HG03103 (cell line): ENCODE results near the gene PHOX2A.

ENCODE experiments used
- ATAC-seq: cut with Tn5 transposase; IDR thresholded peaks from one replicate; pipeline ENCODE4 v1.9.1; 2021; ENCODE audit warnings: low read depth; ENCODE audit not compliant: unreplicated experiment

PHOX2A gene

GRCh38 chr11:72235351-72236057 is 8.5 kb downstream of the PHOX2A start:
- ATAC-seq: no peak

GRCh38 chr11:72234920-72235319 is 9.1 kb downstream of the PHOX2A start:
- ATAC-seq: no peak

GRCh38 chr11:72234514-72234830 is 9.5 kb downstream of the PHOX2A start:
- ATAC-seq: no peak

GRCh38 chr11:72233773-72234513 is 10.0 kb downstream of the PHOX2A start:
- ATAC-seq: no peak

GRCh38 chr11:72233056-72233772 is 10.8 kb downstream of the PHOX2A start:
- ATAC-seq: no peak

- ATAC-seq: no peak
These were observed 11.5 kb downstream of the PHOX2A start for GRCh38 chr11:72232260-72233055.

- ATAC-seq: no peak
These were observed 12.3 kb downstream of the PHOX2A start for GRCh38 chr11:72231396-72232259.

GRCh38 chr11:72230764-72231365 is 13.1 kb downstream of the PHOX2A start:
- ATAC-seq: no peak

GRCh38 chr11:72229925-72230763 is 13.8 kb downstream of the PHOX2A start:
- ATAC-seq: no peak

- ATAC-seq: no peak
These were observed 14.5 kb downstream of the PHOX2A start for GRCh38 chr11:72229336-72229924.

- ATAC-seq: no peak
These were observed 15.1 kb downstream of the PHOX2A start for GRCh38 chr11:72228844-72229231.

- ATAC-seq: no peak
These were observed 15.6 kb downstream of the PHOX2A start for GRCh38 chr11:72228229-72228843.

GRCh38 chr11:72227316-72228228 is 16.4 kb downstream of the PHOX2A start:
- ATAC-seq: no peak

- ATAC-seq: no peak
These were observed 17.3 kb downstream of the PHOX2A start for GRCh38 chr11:72226701-72227100.

GRCh38 chr11:72225411-72225951 is 18.5 kb downstream of the PHOX2A start:
- ATAC-seq: no peak

GRCh38 chr11:72224564-72225410 is 19.2 kb downstream of the PHOX2A start, which contains the start of gene INPPL1:
Gene INPPL1 (plus strand): TSS chr11:72224767. CDS start chr11:72224985, 218 bp downstream.
- ATAC-seq: no peak
